Erythroblast (primary cell): Measurements from ENCODE around the gene ELFN2.

Experiments
- GATA1 ChIP-seq: IDR thresholded peaks from 2 replicates; pipeline ENCODE4 v1.6.1; 2011; ENCODE audit warnings: low read depth, mild to moderate bottlenecking, control low read depth, low read length, moderate library complexity
- POLR2A ChIP-seq: IDR thresholded peaks from 2 replicates; pipeline ENCODE4 v1.6.1; 2011; ENCODE audit warnings: mild to moderate bottlenecking, low read length

DNA sequence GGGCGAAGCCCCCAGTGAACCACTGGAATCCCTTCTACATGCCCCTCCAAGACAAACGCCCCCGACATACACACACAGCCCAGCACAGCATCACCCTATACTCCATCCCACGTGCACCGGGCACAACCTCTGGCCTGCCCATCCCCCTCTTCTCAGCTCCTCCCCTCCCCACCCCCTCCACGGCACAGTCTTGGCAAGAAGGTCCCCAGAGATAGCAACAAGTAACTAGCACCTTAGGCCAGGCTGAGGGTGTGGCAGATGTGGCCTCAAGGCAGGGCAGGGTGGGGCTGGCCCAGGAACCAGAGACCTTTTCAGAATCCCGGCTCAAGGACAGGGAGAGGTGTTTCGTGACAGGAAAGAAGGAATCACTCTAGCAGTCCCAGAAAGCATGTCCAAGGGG lies 90.7 kb downstream of the ELFN2 start:
- no peak for TF ChIP-seq POLR2A
- no peak for TF ChIP-seq GATA1
